Amniotic epithelial cell (primary cell): ENCODE data around the gene SYNJ2.
"Not testable (repeated sequence)": the region's sequence is repeated elsewhere in the genome, so short reads cannot be mapped to it uniquely, and the experiment has no call there.

Experiments
- DNase-seq: peaks from one replicate; pipeline ENCODE4 v3.0.0-alpha.2; 2010; ENCODE audit warnings: low read depth

The SYNJ2 gene

GRCh38 chr6:157954150-157955117, 27.2 kb upstream of the SYNJ2 start:
- DNase-seq = peak; percentile 46

GRCh38 chr6:157955675-157956074, 26.0 kb upstream of the SYNJ2 start:
- no peak for DNase-seq

GRCh38 chr6:157956171-157956730, 25.4 kb upstream of the SYNJ2 start:
- no peak for DNase-seq

- DNase-seq = no peak
Measured at GRCh38 chr6:157959451-157960227, 22.0 kb upstream of the SYNJ2 start.

- no peak for DNase-seq
Measured at GRCh38 chr6:157961153-157961831, 20.4 kb upstream of the SYNJ2 start.

- DNase-seq = no peak
Measured at GRCh38 chr6:157961832-157962575, 19.7 kb upstream of the SYNJ2 start.

GRCh38 chr6:157962601-157963302, 18.9 kb upstream of the SYNJ2 start:
- DNase-seq = peak; percentile 89

GRCh38 chr6:157964100-157964499, 17.6 kb upstream of the SYNJ2 start:
- DNase-seq = peak; percentile 68

GRCh38 chr6:157965387-157965786, 16.3 kb upstream of the SYNJ2 start:
- DNase-seq = no peak

- DNase-seq = no peak
Measured at GRCh38 chr6:157966589-157966977, 15.1 kb upstream of the SYNJ2 start.

- DNase-seq = no peak
Measured at GRCh38 chr6:157967020-157967419, 14.6 kb upstream of the SYNJ2 start.

GRCh38 chr6:157967486-157967885, 14.2 kb upstream of the SYNJ2 start:
- DNase-seq = no peak

GRCh38 chr6:157972177-157972576, 9.5 kb upstream of the SYNJ2 start:
- not testable (repeated sequence) for DNase-seq

- no peak for DNase-seq
Measured at GRCh38 chr6:157974341-157974894, 7.2 kb upstream of the SYNJ2 start.

- DNase-seq = no peak
Measured at GRCh38 chr6:157974967-157975366, 6.7 kb upstream of the SYNJ2 start.

- no peak for DNase-seq
Measured at GRCh38 chr6:157975456-157975855, 6.2 kb upstream of the SYNJ2 start.

- no peak for DNase-seq
Measured at GRCh38 chr6:157976345-157977175, 5.1 kb upstream of the SYNJ2 start.

- no peak for DNase-seq
Measured at GRCh38 chr6:157977176-157977804, 4.4 kb upstream of the SYNJ2 start.
